ENCODE measurements around the gene IER5L.

IER5L gene

GRCh38 chr9:129204840-129205239 lies 26.8 kb upstream of the IER5L start:
- no peak for DNase-seq (ENCODE audit: low read depth)
- H3K4me3 ChIP-seq (ENCODE audit: low read length), result no peak overlapping the region
- TF ChIP-seq CTCF (conservative IDR thresholded peaks at IDR 0.05; ENCODE audit: low read depth, low read length), result no peak

- H3K4me3 ChIP-seq (ENCODE audit: low read length), result no peak overlapping the region
- no peak for DNase-seq (ENCODE audit: low read depth)
- TF ChIP-seq CTCF (conservative IDR thresholded peaks at IDR 0.05; ENCODE audit: low read depth, low read length), result no peak
Measured at GRCh38 chr9:129203556-129203909, 25.5 kb upstream of the IER5L start.

- no peak for TF ChIP-seq CTCF (conservative IDR thresholded peaks at IDR 0.05; ENCODE audit: low read depth, low read length)
- DNase-seq (ENCODE audit: low read depth), result no peak
Measured at GRCh38 chr9:129202613-129203555, 24.8 kb upstream of the IER5L start.

GRCh38 chr9:129201866-129202265 lies 23.8 kb upstream of the IER5L start:
- DNase-seq (ENCODE audit: low read depth), result no peak
- no peak overlapping the region for H3K4me3 ChIP-seq (ENCODE audit: low read length)
- no peak for TF ChIP-seq CTCF (conservative IDR thresholded peaks at IDR 0.05; ENCODE audit: low read depth, low read length)

More at GRCh38 chr9:129202613-129203555, 24.8 kb upstream of the IER5L start:
- H3K4me3 ChIP-seq (ENCODE audit: low read length), result peak overlapping the region; percentile 67

- no peak for DNase-seq (ENCODE audit: low read depth)
- no peak for TF ChIP-seq CTCF (conservative IDR thresholded peaks at IDR 0.05; ENCODE audit: low read depth, low read length)
Measured at GRCh38 chr9:129201289-129201688, 23.2 kb upstream of the IER5L start.

GRCh38 chr9:129200255-129200654 lies 22.2 kb upstream of the IER5L start:
- TF ChIP-seq CTCF (conservative IDR thresholded peaks at IDR 0.05; ENCODE audit: low read depth, low read length), result no peak
- DNase-seq (ENCODE audit: low read depth), result no peak
- H3K4me3 ChIP-seq (ENCODE audit: low read length), result no peak overlapping the region

More at GRCh38 chr9:129201289-129201688, 23.2 kb upstream of the IER5L start:
- H3K4me3 ChIP-seq (ENCODE audit: low read length), result no peak overlapping the region

GRCh38 chr9:129199044-129199435 lies 21.0 kb upstream of the IER5L start:
- DNase-seq (ENCODE audit: low read depth), result no peak
- no peak overlapping the region for H3K4me3 ChIP-seq (ENCODE audit: low read length)
- TF ChIP-seq CTCF (conservative IDR thresholded peaks at IDR 0.05; ENCODE audit: low read depth, low read length), result no peak

Measured in retinal pigment epithelial cell (primary cell).